ENCODE data around the gene B4GAT1.
"Not testable (repeated sequence)": the region's sequence is repeated elsewhere in the genome, so short reads cannot be mapped to it uniquely, and the experiment has no call there.

B4GAT1 gene

DNA sequence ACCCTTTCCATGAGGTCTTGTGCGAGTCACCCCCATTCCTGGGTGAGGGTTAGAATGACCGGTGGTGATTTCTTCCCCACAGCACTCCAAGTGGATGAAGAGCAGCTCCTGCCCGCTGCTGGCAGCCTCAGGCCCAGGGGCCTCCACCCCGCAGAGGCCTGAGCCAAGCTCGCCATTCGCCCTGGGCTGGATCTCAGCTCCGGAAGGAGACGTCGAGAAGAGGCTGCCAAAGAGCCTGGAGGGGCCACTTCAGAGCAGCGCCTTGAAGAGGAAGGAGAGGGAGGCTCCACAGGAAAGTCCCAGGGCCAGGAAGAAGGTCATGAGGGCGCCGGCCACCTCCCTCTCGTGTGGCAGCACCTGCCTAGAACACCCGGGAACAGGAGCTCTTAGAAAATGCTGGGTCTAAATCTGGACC, 15.8 kb upstream of the B4GAT1 start:
- no peak for DNase-seq

DNA sequence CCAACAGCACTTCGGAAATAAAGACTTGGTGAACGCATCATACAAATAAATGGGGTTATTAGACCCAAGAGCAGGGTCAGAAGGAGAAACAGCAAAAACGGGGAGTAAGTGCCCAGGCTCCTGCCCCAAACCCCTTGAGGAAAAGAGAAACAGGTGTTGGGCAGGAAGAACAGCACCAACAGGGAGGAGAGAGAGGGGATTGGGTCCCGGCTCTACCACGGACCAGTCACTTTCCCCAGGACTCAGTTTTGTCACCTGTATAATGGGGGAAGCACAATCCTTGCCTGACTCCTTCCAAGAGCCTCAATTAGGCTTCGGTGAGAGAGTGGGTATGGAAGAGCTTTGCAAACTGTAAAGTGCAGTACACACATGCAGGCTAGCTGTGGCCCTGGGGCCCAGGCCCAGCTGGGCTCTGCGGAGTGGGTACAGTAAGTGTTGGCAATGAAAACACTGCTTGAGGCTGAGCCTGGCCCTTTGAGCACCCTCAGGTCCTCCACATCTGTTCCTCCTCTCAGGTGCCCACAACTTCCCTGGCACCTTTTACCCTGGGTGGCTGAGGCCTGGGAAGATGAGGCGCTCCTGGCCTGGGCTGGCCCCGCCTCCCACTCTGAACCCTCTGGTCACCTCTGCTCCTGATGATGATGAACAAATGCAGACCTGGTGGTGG, 15.2 kb upstream of the B4GAT1 start:
- DNase-seq: no peak

DNA sequence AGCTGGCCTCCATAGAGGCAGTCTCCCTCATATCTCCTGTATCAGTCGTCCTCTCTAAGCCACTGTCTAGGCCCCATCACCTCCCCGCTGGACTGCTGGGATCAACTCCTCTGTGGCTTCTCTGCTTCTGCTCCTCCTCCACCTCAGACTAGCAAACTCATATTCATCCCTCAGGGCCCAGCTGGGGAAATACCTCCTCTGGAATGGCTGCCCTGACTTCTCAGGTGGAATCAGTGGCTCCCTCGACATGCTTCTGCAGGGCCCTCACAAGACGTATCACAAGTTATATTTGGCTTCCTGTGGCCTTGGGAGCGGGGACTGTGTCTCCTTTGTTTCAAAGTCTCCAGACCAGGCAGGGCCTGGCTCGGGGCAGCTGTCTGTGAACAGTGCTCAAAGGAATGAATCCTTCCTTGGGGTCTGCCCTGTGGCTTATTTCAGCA, 14.1 kb upstream of the B4GAT1 start:
- no peak for DNase-seq

DNA sequence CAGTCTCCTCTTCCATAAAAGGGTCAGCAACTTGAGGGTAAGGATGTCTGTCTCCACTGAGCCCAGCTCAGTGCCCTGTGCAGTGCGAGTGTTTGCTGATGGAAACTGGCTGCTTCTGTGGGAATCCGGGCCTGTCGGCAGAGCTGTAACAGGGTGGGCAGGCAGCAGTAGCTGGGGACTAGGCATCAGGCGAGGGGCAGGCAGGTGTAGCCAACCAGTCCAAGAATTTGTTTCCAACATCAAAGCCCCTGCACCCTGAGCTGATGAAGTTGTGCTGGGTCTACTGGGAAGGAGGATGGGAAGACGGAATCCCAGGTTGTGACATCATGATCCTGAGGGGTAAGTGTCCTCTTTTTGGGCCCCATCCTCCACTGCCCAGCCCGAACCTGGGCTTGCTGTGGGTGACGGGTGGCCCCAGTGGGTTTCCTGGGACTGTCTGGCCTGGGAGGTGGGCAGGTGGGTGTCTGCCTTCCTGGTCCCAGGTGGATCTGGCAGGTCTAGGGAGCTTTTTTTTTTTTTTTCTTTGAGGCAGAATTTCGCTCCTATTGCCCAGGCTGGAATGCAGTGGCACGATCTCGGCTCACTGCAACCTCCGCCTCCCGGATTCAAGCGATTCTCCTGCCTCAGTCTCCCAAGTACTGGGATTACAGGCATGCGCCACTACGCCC, 13.1 kb upstream of the B4GAT1 start:
- DNase-seq: no peak

DNA sequence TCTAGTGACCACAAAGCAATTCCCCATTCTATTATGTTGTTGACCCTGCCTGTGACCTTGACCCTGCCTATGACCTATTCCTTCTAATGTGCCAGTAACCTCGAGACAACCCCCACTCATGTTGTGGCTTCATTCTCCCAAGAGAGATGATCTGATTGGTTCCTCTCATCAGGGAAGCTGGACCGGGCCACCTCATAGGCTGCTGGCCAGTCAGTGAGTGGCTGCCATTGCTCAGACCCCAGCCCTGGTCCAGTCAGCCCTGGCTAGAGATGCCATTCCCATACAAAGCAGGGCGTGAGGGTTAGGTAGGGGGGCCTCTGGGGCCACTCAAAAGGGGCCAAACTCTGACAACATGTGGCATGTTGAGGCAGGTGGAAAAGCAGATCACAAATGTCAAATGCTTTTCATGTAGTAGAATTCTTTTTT, 12.2 kb upstream of the B4GAT1 start:
- no peak for DNase-seq

DNA sequence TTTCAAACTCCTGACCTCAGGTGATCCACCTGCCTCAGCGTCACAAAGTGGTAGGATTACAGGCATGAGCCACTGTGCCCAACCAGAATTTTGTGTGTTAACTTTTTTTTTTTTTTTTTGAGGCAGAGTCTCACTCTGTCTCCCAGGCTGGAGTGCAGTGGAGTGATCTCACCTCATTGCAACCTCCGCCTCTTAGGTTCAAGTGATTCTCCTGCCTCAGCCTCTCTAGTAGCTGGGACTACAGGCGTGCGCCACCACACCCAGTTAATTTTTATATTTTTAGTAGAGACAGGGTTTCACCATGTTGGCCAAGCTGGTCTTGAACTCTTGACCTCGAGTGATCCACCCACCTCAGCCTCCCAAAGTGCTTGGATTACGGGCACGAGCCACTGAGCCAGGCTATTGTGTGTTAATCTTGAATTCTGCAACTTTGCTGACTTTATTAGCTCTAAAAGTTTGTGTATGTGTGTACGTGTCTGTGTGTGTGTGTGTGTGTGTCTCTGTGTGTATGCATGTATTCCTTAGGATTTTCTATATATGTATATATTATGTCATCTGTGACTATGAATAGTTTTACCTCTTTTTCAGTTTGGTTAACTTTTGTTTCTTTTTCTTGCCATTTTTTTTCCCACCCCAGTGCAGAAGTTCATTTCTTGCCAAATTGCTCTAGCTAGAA, 3.3 kb upstream of the B4GAT1 start:
- not testable (repeated sequence) for DNase-seq

DNA sequence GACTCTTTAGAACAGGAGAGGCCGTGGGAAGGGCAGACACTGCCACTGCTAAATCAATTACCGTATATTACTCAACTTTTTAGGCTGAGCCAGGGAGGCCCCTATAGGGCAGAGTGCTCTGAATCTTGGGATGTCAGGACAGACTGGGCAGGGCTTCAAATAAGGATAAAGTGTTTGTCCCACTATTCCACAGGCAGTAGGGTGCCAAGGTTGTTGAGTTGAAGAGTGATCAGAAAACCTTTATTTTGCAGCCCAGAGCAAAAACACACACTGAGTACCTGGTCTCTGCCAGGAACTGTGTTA, 1.6 kb upstream of the B4GAT1 start:
- no peak for DNase-seq

DNA sequence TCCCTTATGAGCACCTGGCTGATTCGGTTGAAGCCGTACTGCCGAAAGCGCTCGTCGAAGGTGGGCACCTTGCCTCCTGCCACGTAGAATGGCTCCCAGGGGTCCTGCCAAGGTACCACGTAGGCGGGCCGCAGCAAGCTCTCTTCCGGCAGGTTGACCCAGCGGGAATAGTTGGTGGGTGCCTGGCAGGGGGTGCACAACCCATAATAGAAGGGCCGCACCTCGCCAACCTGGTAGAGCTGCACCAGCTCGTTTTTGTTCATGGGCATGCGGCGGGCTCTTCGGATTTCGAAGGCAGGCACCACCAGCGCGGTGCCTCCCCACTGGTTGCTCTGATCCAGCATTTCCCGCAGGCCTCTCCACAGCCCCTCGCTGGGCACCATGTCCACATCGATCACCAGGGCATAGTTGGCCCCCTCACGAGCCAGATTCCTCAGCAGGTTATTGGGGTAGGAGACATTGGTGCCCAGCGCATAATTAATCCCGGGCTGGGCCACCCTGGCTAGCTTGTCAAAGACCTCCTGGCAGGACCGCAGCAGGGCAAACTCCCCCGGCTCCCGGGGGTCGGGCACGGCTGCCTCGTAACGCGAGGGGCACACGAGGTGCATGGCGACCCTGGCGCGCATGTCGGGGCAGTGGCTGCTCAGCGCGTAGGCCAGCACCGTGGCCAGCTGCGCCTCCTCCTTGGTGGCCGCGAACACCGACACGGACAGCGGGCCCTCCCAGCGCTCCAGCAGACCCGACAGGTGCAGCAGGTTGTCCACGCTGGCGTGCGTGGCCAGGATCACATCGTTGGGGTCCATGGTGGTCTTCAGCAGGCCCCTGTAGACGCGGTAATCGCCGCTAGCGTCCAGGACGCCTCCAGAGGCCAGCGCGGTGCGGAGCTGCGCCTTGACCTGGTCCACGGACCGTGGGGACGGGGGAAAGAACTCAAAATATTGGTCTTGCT, 679 bp downstream of the B4GAT1 start:
- no peak for DNase-seq

DNA sequence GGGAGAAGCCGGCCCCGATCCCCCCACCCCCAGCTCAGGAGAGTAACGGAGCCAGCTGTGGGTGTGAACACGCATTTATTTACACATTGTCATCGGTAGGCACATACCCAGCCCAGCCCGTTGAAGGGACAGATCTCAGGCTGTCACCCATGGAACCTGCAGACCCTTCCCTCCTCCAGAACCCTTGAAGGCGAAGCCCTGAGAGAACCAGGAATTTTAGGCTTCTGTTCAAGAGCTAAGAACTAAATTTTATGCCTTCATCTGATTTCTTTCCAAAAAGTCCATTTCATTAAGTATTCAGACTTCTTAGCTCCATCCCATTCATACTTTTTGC, 2.1 kb downstream of the B4GAT1 start:
- DNase-seq: no peak

DNA sequence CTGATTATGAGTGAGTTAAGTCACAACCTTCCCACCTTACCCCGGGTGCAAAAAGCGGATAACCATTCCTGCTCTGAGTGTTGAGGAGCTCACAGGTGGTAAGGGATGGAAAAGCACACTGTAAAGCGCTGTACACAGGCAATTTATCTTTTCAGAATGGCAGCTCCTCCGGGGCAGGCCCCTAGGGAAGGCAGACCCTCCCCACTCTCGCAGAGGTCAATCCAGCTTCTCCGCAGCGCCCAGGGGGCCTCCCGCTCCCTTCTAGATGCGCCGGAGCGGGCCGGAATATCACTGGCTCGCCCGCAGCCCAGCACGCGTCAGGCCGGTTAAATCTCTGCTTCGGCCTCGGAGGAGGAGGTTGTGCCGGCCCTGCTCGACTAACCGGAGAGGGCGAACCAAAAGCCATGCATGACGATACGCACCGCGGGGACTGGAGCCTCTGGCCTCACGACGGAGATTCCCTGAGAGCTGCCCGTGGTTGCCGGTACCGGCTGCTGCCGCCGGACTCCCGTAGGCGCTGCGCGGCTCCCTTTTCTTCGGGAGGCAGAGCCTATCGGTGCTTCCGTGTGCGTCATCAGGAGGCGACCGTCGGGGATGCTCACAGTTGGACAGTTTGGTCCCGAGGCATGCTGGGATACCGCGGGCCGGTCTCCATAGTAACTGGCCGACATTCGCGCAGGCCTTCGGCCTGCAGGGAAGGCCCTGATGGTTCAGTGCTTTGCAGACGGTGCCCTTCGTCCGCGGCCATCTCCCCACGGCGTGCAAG, 2.7 kb downstream of the B4GAT1 start, which contains the start of gene BRMS1:
Gene BRMS1, minus strand, starts transcription at position 555 of the 766 bp plus-strand sequence. CDS start 2,870 bp downstream, outside the sequence.
- peak; percentile 97 for DNase-seq

DNA sequence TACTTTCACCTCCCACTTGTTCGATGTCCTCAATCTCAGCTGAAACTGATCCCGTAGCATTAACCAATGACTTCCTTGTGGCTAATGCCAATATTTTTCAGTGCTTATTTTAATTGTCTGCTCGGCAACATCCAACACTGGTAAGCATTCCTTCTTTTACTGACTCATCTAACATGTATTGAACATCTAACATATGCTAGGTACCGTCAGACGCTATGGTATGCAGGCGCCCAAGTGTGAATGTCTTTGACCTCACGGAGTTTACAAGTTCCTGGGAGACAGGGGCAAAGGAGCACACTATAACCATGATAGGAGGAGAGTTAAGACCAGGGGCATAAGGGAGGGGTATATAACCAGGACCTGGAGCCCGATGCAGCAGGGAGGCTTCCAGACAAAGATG, 4.3 kb downstream of the B4GAT1 start:
- no peak for DNase-seq

DNA sequence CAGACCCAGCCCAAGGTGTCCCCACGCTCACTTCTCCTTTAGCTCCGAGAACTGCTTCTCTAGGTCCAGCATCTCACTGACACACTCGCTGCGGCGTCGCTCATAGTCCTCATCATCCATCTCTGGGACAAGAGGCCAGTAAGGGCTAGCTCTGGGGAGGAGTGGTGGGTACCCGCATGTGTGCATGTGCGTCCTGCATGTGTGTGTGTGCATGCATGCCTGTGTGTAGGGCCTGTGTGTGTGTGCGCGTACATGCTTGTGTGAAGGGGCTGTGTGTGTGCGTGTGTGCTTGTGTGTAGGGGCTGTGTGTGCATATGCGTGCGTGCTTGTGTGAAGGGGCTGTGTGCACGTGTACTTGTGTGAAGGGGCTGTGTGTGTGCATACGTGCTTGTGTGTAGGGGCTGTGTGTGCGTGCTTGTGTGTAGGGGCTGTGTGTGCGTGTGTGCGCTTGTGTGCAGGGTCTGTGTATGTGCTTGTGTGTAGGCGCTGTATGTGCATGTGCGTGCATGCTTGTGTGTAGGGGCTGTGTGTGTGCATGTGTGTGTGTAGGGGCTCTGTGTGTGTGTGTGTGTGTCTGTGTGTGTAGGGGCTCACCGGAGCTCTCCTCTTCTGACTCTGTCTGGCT, 5.8 kb downstream of the B4GAT1 start:
- DNase-seq: no peak

DNA sequence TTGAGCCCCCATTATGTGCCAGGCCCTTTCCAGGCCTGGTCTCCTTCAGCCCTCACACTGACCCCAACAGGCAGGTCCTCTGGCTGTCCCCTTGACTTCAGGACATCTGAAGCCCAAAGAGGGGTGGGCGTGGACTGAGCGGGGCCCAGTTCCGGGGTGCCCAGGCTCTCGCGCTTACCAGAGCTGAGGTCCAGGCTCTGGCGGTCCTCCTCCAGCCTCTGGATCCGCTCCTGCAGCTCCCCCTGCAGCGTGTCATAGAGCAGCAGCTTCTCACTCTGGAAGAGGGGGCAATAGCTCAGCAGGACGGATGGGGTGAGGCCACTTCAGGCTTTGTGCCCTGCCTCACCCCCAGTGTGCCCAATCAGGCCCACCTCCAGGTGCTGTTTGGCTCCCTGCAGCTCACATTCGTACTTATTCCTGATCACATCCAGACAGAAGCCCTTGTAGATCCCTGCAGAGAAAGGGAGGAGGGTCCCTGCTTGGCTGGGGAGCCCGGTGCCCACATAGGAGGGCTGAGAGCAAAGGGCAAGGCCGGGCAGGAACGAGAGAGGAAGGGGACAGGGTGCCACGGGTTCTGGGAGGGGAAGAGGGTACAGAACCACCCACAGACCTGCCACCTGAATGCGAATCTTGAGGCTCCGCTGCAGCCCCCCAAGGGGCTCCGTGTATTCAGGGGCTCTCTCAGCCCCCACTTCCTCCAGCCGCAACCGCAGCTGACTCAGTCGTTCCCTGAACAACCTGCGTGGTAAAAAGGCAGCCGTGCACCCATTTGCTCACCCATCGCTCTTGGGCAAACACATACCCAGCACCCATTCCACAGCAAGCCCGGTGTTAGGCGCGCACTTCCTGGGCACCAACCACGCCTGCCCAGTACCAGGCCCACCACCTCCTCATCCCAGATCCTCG, 6.6 kb downstream of the B4GAT1 start:
- DNase-seq: no peak

DNA sequence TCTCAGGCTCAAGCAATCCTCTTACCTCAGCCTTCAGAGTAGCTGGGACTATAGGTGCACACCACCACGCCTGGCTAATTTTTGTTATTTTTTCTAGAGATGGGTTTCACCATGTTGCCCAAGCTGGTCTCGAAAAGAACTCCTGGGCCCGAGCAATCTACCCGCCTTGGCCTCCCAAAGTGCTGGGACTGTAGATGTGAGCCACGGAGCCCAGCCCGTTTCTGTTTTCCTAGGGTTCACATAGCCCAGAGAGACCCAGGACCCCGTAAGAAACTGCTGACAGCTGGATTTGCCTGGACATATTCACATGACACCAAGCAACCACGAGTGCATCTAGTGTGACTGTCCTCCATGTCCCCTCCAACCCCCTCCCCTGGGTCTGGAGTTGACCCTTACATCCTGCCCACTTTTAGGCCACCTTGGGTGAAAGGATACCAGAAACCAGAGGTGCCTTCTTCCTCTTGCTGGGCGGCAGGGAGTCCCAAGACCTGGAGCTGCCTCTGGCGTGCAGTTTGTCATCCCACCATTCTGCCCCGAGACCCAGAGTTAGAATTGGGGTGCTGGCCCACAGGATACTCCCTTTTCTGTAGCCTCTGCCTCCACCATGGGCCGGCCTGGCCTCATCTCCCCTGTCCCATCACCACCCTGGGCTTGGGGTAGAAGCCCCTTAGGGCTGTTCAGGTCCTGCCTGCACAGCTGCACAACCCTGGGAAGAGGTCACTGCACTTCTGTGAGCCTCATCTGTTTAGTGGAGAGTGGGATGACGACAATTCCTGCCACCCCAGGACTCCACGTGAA, 7.5 kb downstream of the B4GAT1 start:
- no peak for DNase-seq

DNA sequence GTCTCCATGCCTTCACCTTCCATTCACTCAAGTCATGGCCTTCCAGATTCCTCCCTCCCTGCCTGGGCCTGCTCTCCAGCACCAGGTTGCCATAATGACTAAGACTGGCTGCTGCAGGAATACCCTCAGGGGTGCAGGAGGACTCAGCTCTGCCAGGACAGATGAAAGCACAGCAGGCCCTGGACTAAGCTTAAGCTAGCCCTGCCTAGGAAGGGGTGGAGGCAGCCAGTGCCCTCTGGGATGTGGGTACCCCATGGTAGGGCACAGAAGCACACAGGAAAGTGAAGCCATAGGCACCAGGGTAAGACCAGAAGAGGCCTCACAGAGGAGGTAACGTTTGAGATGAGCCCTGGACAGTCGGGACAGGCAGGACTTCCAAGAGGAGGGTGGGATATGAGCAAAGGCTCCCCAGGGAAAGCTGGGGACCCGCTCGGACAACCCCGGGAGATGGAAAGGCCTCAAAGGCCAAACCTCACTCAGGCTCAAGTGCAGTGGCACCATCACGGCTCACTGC, 8.2 kb downstream of the B4GAT1 start:
- DNase-seq: no peak

DNA sequence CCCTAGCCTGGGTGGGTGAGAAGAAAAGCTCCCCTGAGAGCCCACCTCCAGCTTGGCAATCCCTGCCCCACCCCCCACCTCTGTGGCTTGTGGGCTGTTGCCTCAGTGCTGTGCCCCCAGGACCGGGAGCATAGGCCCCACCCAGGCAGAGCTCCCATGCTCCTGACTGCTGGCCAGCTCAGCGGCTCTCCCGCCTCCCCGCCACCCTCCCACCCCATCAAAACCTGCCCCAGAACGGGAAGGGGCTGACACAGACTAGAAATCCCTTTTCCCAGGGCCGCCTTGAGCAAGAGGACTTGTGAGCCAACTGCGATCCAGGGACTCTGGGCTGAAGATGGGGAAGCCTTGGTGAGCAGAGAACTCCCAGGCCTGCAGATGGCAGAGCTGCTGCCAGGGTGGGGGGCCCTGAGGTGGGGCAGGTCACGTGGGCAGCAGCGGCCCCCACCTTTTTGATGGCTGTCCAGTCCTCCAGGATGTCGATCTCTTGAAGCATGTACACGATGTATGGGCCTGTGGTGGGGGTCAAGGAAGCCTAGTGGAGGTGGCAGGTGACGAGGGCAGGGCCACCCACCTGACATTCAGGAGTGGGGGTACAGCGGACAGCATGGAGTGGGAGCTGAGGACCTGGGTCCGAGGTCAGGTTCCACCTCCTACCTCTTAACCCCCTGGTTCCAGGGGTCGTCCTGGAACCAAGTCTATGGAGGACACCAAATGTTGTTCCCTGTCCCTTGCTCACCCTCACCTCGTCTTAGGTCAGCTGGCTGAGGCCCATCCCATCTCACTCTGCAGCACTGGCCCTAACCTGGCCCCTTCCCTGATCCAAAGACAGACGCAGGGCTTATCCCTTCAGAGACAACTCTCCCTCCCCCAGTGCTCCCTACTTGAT, 8.9 kb downstream of the B4GAT1 start:
- no peak for DNase-seq

DNA sequence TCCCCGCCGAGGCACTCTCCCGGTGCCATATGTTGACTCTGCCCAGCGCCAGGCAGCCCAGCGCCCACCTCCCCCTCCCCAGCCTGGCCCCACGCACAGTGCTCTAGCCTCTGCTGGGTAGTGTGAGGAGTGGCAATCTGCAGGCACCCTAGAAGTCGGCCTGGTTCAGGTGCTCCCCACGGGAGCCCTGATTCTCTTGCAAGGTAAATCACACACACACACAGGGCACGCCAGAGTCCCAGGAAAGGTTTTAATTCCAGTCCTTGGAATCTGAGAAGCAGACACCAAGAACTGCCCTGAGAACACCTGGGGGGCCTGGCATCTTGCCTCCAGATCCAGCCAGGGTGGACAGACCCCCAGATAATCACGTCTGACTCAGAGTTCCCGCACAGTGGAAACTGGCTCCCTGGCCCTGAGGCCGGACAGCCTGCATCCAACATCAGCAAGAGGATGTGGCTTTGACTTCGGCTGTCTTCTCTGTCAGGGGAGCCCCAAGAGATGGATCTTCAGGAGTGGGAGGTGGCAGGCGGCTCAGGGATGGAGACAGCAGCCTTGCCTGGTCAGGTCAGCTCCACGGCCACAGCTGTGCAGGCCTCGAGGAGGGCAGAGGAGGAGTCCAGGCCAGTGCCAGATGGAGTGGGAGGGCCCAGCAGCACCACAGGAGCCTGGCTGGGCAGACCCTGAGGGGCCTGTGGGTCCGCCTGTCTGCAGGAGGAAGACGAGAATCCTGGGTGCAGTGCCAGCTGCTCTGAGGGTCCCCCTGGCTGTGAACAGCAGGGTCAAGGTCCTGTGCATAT, 10.1 kb downstream of the B4GAT1 start:
- no peak for DNase-seq
